ENCODE data around the gene PLA2G1B.

The PLA2G1B gene

GRCh38 chr12:120369603-120370342 lies 42.2 kb upstream of the PLA2G1B start:
- CTCF ChIA-PET: interaction anchor here (2.5 kb wide), 1 partner anchor 8 kb away, joined by 9 read pairs; no protein-coding TSS in a partner anchor
- H3K4me1 ChIP-seq (ENCODE audit: control extremely low read depth in 1 of 4, control insufficient read depth in 4 of 4, insufficient read depth in 4 of 4, low read length in 3 of 4): peaks cover 0 to 15% (median 9%) of the 10 kb centered on the region in 4 experiments

DNA sequence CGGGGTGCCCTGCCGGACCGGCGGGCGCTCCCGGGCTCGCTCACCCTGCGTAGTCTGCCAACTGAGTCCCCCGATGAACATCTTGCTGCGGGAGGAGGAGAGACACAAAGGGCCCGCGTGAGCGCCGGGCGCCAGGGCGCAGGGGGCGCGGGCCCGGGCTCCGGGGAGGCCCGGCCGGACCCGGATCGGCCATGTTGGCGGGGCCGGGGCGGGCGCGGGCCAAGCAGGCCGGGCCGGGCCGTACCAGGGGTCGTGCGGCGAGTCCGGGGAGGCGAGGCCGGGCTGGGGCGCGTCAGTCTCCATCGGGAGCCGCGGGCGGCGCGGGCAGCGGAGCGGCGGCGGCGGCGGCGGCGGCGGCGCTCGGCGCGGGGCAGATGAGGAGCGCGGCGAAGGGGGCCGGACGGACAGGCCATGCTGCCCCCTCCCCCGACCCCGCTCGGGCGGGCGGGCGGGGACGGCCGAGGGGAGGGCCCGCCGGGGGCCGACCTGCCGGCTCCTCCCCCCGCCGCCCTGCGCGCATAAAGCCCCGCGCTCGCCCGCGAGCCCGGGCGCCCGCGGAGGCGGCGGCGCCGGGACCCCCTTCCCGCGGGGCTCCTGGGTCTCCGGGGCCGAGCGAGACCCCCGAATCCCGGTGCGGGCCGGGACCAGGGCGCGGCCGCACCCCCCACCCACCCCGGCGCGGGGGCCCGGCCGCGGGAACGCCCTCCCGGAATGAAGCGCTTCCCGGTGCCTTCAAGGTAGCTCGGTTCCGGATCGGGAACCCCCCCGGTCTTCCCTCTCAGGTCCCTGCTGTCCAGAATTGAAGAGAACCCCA lies 41.4 kb upstream of the PLA2G1B start, which contains the start of gene MSI1:
TSS of gene MSI1 (minus strand) at position 376 of the 814 bp plus-strand sequence. CDS start at position 303, 73 bp downstream.
- H3K4me3 ChIP-seq (ENCODE audit: control insufficient read depth in 1 of 7, extremely low read depth in 1 of 7, insufficient read depth in 4 of 7, low read depth in 2 of 7, low read length in 6 of 7): peak within 1 kb of the TSS in 6 of 7 experiments; percentile 5 to 55 (median 42)
- H3K36me3 ChIP-seq (ENCODE audit: control insufficient read depth in 4 of 4, insufficient read depth in 4 of 4, low read length in 3 of 4): no peaks in the 10 kb centered on the region
- under 1% methylated on average over 75 of the region's 119 CpGs for WGBS (ENCODE audit: insufficient coverage)
- ChIA-PET CTCF (no interaction called here), POLR2A (no interaction called here)
- H3K27me3 ChIP-seq (replicated peaks in 2 of 5; ENCODE audit: control insufficient read depth in 4 of 5, insufficient read depth in 5 of 5, low read length in 4 of 5): peaks cover 10 to 93% (median 56%) of the 10 kb centered on the region in 5 experiments
- no peaks in the 10 kb centered on the region for H3K9me3 ChIP-seq (ENCODE audit: control extremely low read depth in 1 of 5, control insufficient read depth in 4 of 5, insufficient read depth in 2 of 5, low read depth in 1 of 5, low read length in 4 of 5)
- no peak within 1 kb of the TSS for H3K27ac ChIP-seq (ENCODE audit: insufficient read depth in 1 of 2, low read depth in 1 of 2, low read length in 2 of 2, poor library complexity in 1 of 2, severe bottlenecking in 2 of 2)
- H3K4me1 ChIP-seq (ENCODE audit: control extremely low read depth in 1 of 4, control insufficient read depth in 4 of 4, insufficient read depth in 4 of 4, low read length in 3 of 4): peaks cover 0 to 15% (median 9%) of the 10 kb centered on the region in 4 experiments
- DNase-seq: no peak

More at GRCh38 chr12:120369603-120370342, 42.2 kb upstream of the PLA2G1B start:
- POLR2A ChIA-PET: no interaction called here
- H3K27me3 ChIP-seq (replicated peaks in 2 of 5; ENCODE audit: control insufficient read depth in 4 of 5, insufficient read depth in 5 of 5, low read length in 4 of 5): peaks cover 10 to 93% (median 54%) of the 10 kb centered on the region in 5 experiments
- no peaks in the 10 kb centered on the region for H3K36me3 ChIP-seq (ENCODE audit: control insufficient read depth in 4 of 4, insufficient read depth in 4 of 4, low read length in 3 of 4)
- 5% methylated on average over 21 of the region's 26 CpGs for WGBS (ENCODE audit: insufficient coverage)
- H3K27ac ChIP-seq (ENCODE audit: insufficient read depth in 1 of 2, low read depth in 1 of 2, low read length in 2 of 2, poor library complexity in 1 of 2, severe bottlenecking in 2 of 2): no peak overlapping the region
- no peaks in the 10 kb centered on the region for H3K9me3 ChIP-seq (ENCODE audit: control extremely low read depth in 1 of 5, control insufficient read depth in 4 of 5, insufficient read depth in 2 of 5, low read depth in 1 of 5, low read length in 4 of 5)
- no peak for DNase-seq
- peak overlapping the region in 4 of 7 experiments; percentile 40 to 45 (median 42) for H3K4me3 ChIP-seq (ENCODE audit: control insufficient read depth in 1 of 7, extremely low read depth in 1 of 7, insufficient read depth in 4 of 7, low read depth in 2 of 7, low read length in 6 of 7)

DNA sequence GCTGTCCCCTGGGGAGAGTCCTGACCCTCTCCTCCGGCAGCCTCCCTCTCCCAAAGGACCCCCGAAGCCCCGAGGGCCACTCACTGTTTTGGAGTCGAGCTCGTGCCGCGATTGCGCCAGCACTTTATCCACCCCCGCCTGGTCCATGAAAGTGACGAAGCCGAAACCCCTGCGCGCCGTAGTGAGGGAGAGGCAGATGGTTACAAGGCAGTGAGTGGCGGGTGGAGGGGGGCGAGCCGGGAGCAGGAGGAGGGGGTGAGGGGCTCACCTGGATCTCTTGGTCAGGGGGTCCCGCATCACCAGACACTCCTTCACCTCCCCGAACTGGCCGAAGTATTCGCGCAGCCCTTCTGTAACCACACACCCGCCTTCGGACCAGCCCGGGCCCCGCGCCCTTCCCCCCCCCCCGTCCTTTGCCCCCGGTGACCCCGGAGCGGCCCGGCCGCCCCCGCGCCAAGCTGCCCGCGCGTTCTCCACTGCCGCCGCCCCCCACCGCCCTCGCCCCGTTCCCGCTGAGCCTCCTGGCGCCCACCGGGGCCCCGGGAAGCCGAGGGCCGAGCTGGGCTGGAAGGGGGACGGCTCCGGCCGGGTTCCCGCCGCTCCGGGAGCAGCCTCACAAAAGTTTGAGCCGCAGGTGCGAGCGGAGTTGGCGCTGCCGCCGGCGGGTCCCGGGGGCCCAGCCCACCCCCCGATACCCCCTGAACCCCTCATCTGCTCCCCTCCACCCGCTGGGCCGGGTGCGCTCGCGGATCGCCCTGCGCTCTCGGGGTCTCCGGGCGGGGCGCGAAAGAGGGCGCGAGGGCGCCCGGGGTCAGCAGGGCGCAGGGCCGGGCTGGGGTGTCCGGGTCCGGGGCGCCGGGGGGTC lies 40.6 kb upstream of the PLA2G1B start:
- ChIA-PET POLR2A (no interaction called here), CTCF (interaction anchor here (0.7 to 4.4 kb wide), 12 partner anchors 7 to 131 kb away, joined by 3 to 42 read pairs (median 5); no protein-coding TSS in a partner anchor)
- Histone ChIP-seq H3K36me3 (ENCODE audit: control insufficient read depth in 4 of 4, insufficient read depth in 4 of 4, low read length in 3 of 4) (no peaks in the 10 kb centered on the region), H3K9me3 (ENCODE audit: control extremely low read depth in 1 of 5, control insufficient read depth in 4 of 5, insufficient read depth in 2 of 5, low read depth in 1 of 5, low read length in 4 of 5) (no peaks in the 10 kb centered on the region), H3K27ac (ENCODE audit: insufficient read depth in 1 of 2, low read depth in 1 of 2, low read length in 2 of 2, poor library complexity in 1 of 2, severe bottlenecking in 2 of 2) (no peak overlapping the region), H3K4me1 (ENCODE audit: control extremely low read depth in 1 of 4, control insufficient read depth in 4 of 4, insufficient read depth in 4 of 4, low read length in 3 of 4) (peaks cover 0 to 15% (median 9%) of the 10 kb centered on the region in 4 experiments), H3K27me3 (replicated peaks in 2 of 5; ENCODE audit: control insufficient read depth in 4 of 5, insufficient read depth in 5 of 5, low read length in 4 of 5) (peaks cover 10 to 95% (median 54%) of the 10 kb centered on the region in 5 experiments), H3K4me3 (ENCODE audit: control insufficient read depth in 1 of 7, extremely low read depth in 1 of 7, insufficient read depth in 4 of 7, low read depth in 2 of 7, low read length in 6 of 7) (peak overlapping the region in 4 of 7 experiments; percentile 33 to 55 (median 42))
- under 1% methylated on average over 44 of the region's 86 CpGs for WGBS (ENCODE audit: insufficient coverage)
- DNase-seq: peak in 2 of 3 donors; percentile 37 to 46

- 13% methylated on average over 7 of the region's 10 CpGs for WGBS (ENCODE audit: insufficient coverage)
- H3K27ac ChIP-seq (ENCODE audit: insufficient read depth in 1 of 2, low read depth in 1 of 2, low read length in 2 of 2, poor library complexity in 1 of 2, severe bottlenecking in 2 of 2): no peak overlapping the region
- H3K27me3 ChIP-seq (replicated peaks in 2 of 5; ENCODE audit: control insufficient read depth in 4 of 5, insufficient read depth in 5 of 5, low read length in 4 of 5): peaks cover 5 to 95% (median 50%) of the 10 kb centered on the region in 5 experiments
- H3K4me3 ChIP-seq (ENCODE audit: control insufficient read depth in 1 of 7, extremely low read depth in 1 of 7, insufficient read depth in 4 of 7, low read depth in 2 of 7, low read length in 6 of 7): peak overlapping the region in 3 of 7 experiments; percentile 24 to 31 (median 26)
- ChIA-PET POLR2A (no interaction called here), CTCF (interaction anchor here (0.7 to 4.4 kb wide), 16 partner anchors 8 to 148 kb away, joined by 3 to 42 read pairs (median 5); no protein-coding TSS in a partner anchor)
- H3K4me1 ChIP-seq (ENCODE audit: control extremely low read depth in 1 of 4, control insufficient read depth in 4 of 4, insufficient read depth in 4 of 4, low read length in 3 of 4): peaks cover 0 to 15% (median 9%) of the 10 kb centered on the region in 4 experiments
- peak; percentile 38 to 50 (median 45) for DNase-seq
- H3K9me3 ChIP-seq (ENCODE audit: control extremely low read depth in 1 of 5, control insufficient read depth in 4 of 5, insufficient read depth in 2 of 5, low read depth in 1 of 5, low read length in 4 of 5): no peaks in the 10 kb centered on the region
- no peaks in the 10 kb centered on the region for H3K36me3 ChIP-seq (ENCODE audit: control insufficient read depth in 4 of 4, insufficient read depth in 4 of 4, low read length in 3 of 4)
Observed at GRCh38 chr12:120367233-120367923, 39.8 kb upstream of the PLA2G1B start.

GRCh38 chr12:120366845-120367232 lies 39.3 kb upstream of the PLA2G1B start:
- Histone ChIP-seq H3K9me3 (ENCODE audit: control extremely low read depth in 1 of 5, control insufficient read depth in 4 of 5, insufficient read depth in 2 of 5, low read depth in 1 of 5, low read length in 4 of 5) (no peaks in the 10 kb centered on the region), H3K27ac (ENCODE audit: insufficient read depth in 1 of 2, low read depth in 1 of 2, low read length in 2 of 2, poor library complexity in 1 of 2, severe bottlenecking in 2 of 2) (no peak overlapping the region), H3K36me3 (ENCODE audit: control insufficient read depth in 4 of 4, insufficient read depth in 4 of 4, low read length in 3 of 4) (no peaks in the 10 kb centered on the region), H3K27me3 (replicated peaks in 2 of 5; ENCODE audit: control insufficient read depth in 4 of 5, insufficient read depth in 5 of 5, low read length in 4 of 5) (peaks cover 5 to 95% (median 53%) of the 10 kb centered on the region in 5 experiments), H3K4me3 (ENCODE audit: control insufficient read depth in 1 of 7, extremely low read depth in 1 of 7, insufficient read depth in 4 of 7, low read depth in 2 of 7, low read length in 6 of 7) (no peak overlapping the region), H3K4me1 (ENCODE audit: control extremely low read depth in 1 of 4, control insufficient read depth in 4 of 4, insufficient read depth in 4 of 4, low read length in 3 of 4) (peaks cover 0 to 15% (median 10%) of the 10 kb centered on the region in 4 experiments)
- CTCF ChIA-PET: interaction anchor here (0.9 to 4.4 kb wide), 17 partner anchors 9 to 149 kb away, joined by 3 to 42 read pairs (median 5); no protein-coding TSS in a partner anchor
- POLR2A ChIA-PET: no interaction called here
- 74% methylated on average over 6 of the region's 7 CpGs for WGBS (ENCODE audit: insufficient coverage)
- DNase-seq: no peak

GRCh38 chr12:120366341-120366705 lies 38.7 kb upstream of the PLA2G1B start:
- H3K9me3 ChIP-seq (ENCODE audit: control extremely low read depth in 1 of 5, control insufficient read depth in 4 of 5, insufficient read depth in 2 of 5, low read depth in 1 of 5, low read length in 4 of 5): no peaks in the 10 kb centered on the region
- WGBS (ENCODE audit: insufficient coverage): 95% methylated on average over 3 of the region's 7 CpGs
- H3K4me3 ChIP-seq (ENCODE audit: control insufficient read depth in 1 of 7, extremely low read depth in 1 of 7, insufficient read depth in 4 of 7, low read depth in 2 of 7, low read length in 6 of 7): no peak overlapping the region
- no peak overlapping the region for H3K27ac ChIP-seq (ENCODE audit: insufficient read depth in 1 of 2, low read depth in 1 of 2, low read length in 2 of 2, poor library complexity in 1 of 2, severe bottlenecking in 2 of 2)
- no peak for DNase-seq
- no peaks in the 10 kb centered on the region for H3K36me3 ChIP-seq (ENCODE audit: control insufficient read depth in 4 of 4, insufficient read depth in 4 of 4, low read length in 3 of 4)
- H3K4me1 ChIP-seq (ENCODE audit: control extremely low read depth in 1 of 4, control insufficient read depth in 4 of 4, insufficient read depth in 4 of 4, low read length in 3 of 4): peaks cover 0 to 19% (median 12%) of the 10 kb centered on the region in 4 experiments
- peaks cover 2 to 95% (median 51%) of the 10 kb centered on the region in 5 experiments for H3K27me3 ChIP-seq (replicated peaks in 2 of 5; ENCODE audit: control insufficient read depth in 4 of 5, insufficient read depth in 5 of 5, low read length in 4 of 5)
- ChIA-PET POLR2A (interaction anchor here (0.6 kb wide), 1 partner anchor 162 kb away, joined by 3 read pairs; no protein-coding TSS in a partner anchor), CTCF (interaction anchor here (1.1 to 4.4 kb wide), 13 partner anchors 9 to 70 kb away, joined by 3 to 42 read pairs (median 5); no protein-coding TSS in a partner anchor)

Data from common myeloid progenitor, CD34-positive (primary cell).